GM06990 (cell line): ENCODE measurements around the gene CILP2.

ENCODE experiments used
- DNase-seq: peaks from one replicate; pipeline ENCODE4 v3.0.0-alpha.2; 2011; ENCODE audit not compliant: insufficient read length; ENCODE audit errors: extremely low read depth
- H3K27me3 ChIP-seq: replicated peaks from 2 replicates; pipeline ENCODE4 v1.6.0; 2011; ENCODE audit warnings: low read length; ENCODE audit not compliant: control insufficient read depth, insufficient read depth
- H3K36me3 ChIP-seq: 2 replicates; pipeline ENCODE4 v1.5.1; 2011; ENCODE audit warnings: low read length; ENCODE audit not compliant: control insufficient read depth, insufficient read depth
- H3K4me3 ChIP-seq: replicated peaks from 2 replicates; pipeline ENCODE4 v1.5.1; 2011; ENCODE audit warnings: low read depth, mild to moderate bottlenecking, control low read depth, low read length
- TF ChIP-seq, protein P1 (sequence below): IDR thresholded peaks from 2 replicates; pipeline ENCODE4 v1.5.1; 2011; ENCODE audit warnings: low read length, control low read depth, mild to moderate bottlenecking, inconsistent platforms; ENCODE audit not compliant: insufficient read depth, poor library complexity, severe bottlenecking

Gene CILP2

DNA sequence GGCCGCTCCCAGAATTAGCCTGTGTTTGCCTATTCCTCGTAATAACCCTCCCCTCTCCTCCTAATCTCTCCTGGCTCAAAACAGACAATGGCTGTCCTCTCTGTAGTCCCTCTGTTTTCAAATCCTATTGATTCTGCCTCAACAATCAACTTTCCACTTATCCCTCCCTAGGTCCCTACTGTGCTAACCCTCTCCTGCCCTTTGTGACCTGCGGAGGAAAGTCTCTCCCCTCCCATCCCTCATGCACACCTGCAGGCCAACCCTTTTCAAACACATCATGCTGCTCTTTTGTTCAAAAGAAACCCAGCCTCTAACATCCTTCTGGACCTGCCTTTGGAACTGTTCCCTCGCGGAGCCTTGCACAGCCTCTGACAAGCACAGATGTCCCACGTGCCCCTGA lies 37.3 kb downstream of the CILP2 start:
- H3K27me3 ChIP-seq: no peaks in the 10 kb centered on the region
- H3K4me3 ChIP-seq: no peak overlapping the region
- H3K36me3 ChIP-seq: peaks cover 3% of the 10 kb centered on the region
- no peak for DNase-seq
- TF ChIP-seq, protein P1, sequence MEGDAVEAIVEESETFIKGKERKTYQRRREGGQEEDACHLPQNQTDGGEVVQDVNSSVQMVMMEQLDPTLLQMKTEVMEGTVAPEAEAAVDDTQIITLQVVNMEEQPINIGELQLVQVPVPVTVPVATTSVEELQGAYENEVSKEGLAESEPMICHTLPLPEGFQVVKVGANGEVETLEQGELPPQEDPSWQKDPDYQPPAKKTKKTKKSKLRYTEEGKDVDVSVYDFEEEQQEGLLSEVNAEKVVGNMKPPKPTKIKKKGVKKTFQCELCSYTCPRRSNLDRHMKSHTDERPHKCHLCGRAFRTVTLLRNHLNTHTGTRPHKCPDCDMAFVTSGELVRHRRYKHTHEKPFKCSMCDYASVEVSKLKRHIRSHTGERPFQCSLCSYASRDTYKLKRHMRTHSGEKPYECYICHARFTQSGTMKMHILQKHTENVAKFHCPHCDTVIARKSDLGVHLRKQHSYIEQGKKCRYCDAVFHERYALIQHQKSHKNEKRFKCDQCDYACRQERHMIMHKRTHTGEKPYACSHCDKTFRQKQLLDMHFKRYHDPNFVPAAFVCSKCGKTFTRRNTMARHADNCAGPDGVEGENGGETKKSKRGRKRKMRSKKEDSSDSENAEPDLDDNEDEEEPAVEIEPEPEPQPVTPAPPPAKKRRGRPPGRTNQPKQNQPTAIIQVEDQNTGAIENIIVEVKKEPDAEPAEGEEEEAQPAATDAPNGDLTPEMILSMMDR: no peak

DNA sequence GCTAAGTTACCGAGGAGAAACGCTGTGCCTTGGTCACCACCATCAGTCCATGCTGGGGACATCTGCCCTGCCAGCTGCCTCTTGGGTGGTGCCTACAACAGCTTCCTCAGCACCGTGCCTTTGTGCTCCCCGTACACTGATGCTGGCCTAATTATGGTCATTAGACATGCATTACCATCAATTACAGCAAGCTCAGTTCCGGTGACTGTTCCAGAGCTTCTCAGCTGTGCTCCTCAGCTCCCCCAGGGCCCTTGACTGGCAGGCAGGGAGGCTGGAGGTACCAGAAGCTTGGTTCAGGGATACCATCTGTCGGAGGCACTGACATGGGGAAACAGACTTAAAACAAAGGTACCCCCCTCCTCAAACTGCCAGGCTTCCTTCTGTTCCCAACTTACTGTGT lies 40.2 kb downstream of the CILP2 start:
- Histone ChIP-seq H3K27me3 (no peaks in the 10 kb centered on the region), H3K4me3 (no peak overlapping the region), H3K36me3 (peaks cover 5% of the 10 kb centered on the region)
- TF ChIP-seq, protein P1: no peak
- no peak for DNase-seq

GRCh38 chr19:19579533-19580361 lies 41.7 kb downstream of the CILP2 start:
- TF ChIP-seq, protein P1: no peak
- H3K27me3 ChIP-seq: no peaks in the 10 kb centered on the region
- no peak for DNase-seq
- no peak overlapping the region for H3K4me3 ChIP-seq
- H3K36me3 ChIP-seq: peaks cover 5% of the 10 kb centered on the region

- Histone ChIP-seq H3K4me3 (no peak overlapping the region), H3K27me3 (no peaks in the 10 kb centered on the region), H3K36me3 (peaks cover 5% of the 10 kb centered on the region)
- DNase-seq: no peak
- TF ChIP-seq, protein P1: no peak
Measured at GRCh38 chr19:19580418-19580817, 42.4 kb downstream of the CILP2 start.

- DNase-seq: no peak
- TF ChIP-seq, protein P1: no peak
- peaks cover 5% of the 10 kb centered on the region for H3K36me3 ChIP-seq
- no peak overlapping the region for H3K4me3 ChIP-seq
- no peaks in the 10 kb centered on the region for H3K27me3 ChIP-seq
Measured at GRCh38 chr19:19581391-19581790, 43.3 kb downstream of the CILP2 start.
